ENCODE measurements around the gene RSU1.

The RSU1 gene

GRCh38 chr10:16674147-16674703, 143.0 kb downstream of the RSU1 start:
- no peak for DNase-seq (ENCODE audit: low spot score)

GRCh38 chr10:16673443-16673842, 143.8 kb downstream of the RSU1 start:
- DNase-seq (ENCODE audit: low spot score) = no peak

DNA sequence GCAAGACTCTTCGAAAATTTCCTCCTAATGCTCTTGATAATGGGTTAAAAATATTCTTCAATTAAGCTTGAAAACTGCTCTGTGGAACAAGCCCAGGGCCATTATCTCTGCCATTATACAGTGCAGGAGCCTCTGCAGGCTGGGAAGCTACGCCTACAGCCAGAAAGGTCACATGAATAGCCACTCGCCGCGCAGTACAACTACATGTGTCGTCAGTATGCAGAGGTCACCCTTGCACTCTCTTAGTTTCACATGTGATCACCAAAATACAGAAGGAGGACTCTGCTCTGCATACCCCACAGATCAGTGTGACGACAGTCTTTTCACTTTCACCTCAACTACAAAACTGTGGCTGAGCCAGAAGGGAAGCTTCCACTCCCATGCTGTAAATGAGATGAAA, 153.8 kb downstream of the RSU1 start:
- no peak for DNase-seq (ENCODE audit: low spot score)

DNA sequence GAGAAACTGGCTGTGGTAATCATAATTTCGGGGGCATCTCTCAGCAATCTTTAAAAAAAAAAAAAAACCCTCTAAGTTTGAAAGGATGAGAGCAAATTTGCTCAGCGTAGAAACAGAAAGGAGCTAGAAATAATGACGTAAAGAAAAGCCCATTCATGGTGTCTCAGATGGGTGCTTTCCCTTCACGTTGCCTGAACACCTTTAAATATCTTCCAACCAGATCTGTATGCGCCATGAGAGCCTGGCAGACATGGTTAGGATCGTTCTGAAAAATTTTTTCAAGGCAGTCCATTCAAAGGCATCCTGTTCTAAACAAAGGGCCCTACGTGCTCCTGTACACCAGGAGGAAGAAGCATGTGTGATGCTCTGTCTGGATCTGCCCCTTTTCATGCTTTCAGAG, 154.3 kb downstream of the RSU1 start:
- no peak for DNase-seq (ENCODE audit: low spot score)

- no peak for DNase-seq (ENCODE audit: low spot score)
Observed at GRCh38 chr10:16656895-16657294, 160.3 kb downstream of the RSU1 start.

- no peak for DNase-seq (ENCODE audit: low spot score)
Observed at GRCh38 chr10:16653224-16653623, 164.0 kb downstream of the RSU1 start.

DNA sequence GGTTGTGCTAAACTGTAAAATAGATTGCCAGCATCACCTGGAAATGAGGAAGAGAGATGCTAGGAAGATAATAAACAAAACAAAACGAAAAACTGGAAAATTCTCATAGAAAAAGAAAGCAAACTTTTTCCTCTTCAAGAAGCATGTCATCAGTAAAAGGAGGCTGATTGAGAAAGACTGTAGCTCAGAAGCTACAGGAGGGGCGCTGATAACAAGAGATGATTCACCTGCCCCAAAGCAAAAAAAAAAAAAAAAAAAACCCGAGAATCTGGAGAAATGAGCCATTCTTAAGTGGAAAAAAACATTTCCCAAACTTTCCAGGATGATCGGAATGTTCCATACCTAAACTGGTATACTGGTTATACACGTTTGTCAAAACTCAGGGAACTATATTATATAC, 165.1 kb downstream of the RSU1 start:
- DNase-seq (ENCODE audit: low spot score) = no peak

DNA sequence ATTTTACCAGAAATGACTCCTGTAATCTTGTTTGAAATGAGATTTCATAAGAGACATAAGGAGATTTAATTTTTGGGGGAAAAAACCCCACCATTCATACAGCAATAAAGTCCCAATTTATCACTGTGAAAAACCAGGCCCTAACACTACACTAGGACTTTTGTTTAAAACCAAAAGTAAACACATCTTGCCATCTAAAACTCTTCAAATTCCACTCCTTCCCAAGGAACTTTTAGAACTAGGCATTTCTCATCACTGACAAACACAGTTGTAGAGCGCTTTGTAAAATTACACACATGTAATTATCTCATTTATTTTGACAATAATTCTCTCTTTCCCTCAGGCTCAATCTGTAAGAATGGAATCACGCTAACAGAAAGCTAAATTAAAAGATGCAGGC, 167.5 kb downstream of the RSU1 start:
- DNase-seq (ENCODE audit: low spot score) = no peak

DNA sequence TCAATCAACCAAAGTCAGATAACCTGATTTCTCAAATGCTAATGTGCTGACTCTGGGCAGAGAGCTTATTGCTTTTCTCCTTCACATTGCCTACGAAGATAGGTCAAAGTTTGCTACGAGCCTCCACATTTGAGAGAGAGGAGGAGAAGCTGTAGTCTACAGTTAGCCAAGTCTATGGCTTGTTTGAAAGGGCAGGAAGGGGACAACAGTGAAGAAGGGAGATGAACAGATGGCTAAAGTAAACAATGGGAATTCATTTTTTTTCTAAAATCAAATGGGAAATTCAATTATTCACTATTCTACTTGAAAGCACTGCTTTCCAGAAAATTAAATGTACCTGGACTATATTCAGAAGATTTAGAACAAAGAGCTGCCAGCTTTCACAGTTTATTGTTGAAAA, 168.9 kb downstream of the RSU1 start:
- no peak for DNase-seq (ENCODE audit: low spot score)

GRCh38 chr10:16646181-16647059, 170.8 kb downstream of the RSU1 start:
- no peak for DNase-seq (ENCODE audit: low spot score)

GRCh38 chr10:16644146-16644545, 173.1 kb downstream of the RSU1 start:
- no peak for DNase-seq (ENCODE audit: low spot score)

GRCh38 chr10:16643502-16643901, 173.7 kb downstream of the RSU1 start:
- no peak for DNase-seq (ENCODE audit: low spot score)

DNA sequence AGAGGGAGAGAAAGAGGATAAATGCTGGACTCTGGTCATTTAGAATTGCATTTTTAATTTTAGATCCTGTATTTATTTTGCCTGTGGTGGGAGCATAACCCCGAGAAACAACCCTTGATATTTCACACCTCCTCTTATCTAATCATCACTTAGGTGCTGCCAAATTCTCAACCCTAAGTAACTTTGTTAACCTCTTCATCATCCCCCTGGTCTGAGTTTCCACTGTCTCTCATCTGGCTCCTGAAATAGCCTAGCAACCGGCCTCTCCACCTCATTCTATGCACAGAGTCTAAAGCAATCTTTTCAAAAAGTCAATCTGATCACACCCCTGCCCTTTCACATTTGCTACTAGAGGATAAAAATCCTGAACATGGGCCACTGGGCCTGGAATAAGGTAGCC, 177.1 kb downstream of the RSU1 start:
- no peak for DNase-seq (ENCODE audit: low spot score)

DNA sequence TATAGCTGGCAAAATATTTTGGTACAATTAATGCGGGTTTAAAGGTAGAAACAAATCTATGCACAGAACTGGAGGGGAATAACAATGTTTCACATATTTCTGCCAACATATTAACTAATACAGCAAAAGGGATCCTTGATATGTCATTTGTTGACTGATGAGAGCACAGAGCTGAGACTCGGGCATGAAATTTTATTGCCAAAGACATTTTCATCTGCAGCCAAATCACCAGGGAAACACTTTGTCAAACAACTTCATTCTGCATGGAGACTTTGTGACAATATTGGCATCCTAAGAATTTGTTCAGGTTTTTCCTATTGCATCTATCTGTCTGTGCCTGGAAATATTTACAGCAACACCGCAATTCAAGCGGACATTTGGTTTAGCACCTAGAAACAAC, 177.8 kb downstream of the RSU1 start:
- DNase-seq (ENCODE audit: low spot score) = no peak

DNA sequence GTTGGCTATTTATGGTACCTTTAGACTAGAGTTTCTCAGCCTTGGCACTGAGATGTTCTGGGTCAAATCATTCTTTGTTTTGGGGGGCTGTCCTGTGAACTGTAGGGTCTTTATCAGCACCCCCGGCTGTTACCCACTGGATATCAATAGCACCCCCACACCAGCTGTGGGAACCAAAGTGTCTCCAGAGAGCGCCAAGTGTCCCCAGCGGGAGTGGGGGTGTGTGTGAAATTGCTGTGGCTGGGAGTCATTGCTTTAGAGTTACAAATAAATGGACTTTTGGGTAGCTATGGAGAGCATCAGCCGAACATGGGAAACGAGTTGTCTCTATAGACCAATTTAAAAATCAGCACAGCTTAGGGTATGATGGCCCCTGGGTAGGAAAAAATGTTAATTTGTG, 184.2 kb downstream of the RSU1 start:
- no peak for DNase-seq (ENCODE audit: low spot score)

DNA sequence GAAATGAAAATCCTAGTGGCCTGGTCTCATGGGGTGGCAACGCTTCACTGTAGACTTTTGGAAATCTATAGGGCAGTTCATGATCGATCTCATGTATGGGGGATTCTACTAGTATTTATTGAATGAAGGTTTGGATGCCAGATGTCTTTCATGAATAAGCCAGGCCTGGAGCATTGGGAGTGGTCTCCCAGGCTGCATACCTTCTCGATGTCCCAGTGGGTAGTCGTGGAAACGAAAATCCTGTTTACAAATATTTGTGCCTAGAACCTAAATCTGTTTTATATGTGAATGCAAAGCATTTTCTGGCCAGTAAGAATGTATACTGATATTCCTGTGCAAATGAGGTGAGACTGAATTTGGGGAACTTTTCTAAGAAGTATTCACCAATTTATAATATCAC, 190.5 kb downstream of the RSU1 start:
- no peak for DNase-seq (ENCODE audit: low spot score)

GRCh38 chr10:16612981-16613355, 204.3 kb downstream of the RSU1 start:
- DNase-seq (ENCODE audit: low spot score) = no peak

DNA sequence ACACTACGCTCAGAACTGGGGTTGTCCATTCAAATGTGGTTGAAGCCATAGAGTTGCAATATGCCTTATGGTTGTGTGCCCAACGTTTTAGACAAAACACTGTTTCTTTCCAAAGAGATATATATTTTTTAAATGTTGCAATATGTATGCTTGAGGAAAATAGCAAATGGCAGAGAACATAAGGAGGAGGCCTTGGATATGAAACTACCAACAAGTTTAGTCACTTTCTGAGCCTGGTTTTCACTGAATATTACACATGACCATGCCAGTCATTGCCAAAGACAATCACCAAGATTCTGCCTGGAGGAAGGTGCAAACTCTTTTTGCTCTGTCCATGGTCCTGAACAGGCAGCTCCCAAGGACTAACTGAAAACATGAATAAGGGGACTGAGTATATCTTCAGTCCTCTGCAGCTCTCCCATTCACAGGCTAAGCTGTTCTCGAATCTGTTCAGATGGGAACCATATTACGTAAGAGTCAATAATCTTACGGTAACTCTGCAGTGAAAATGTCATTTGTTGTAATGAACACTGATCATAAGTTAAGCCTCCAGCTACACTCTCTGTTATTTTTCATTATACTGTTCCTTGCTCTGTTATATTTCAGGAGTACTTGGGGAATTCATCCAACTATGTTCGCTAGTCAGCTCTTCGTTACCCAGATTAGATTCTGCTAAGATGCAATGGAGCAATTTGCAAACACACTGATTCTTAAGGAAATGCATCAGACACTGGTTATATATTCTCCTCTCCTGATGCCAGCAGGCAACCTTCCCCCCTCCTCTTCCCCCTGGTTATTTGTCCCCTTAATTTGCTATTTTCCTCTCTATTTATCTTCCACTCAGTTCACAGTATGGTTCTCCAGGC, 204.9 kb downstream of the RSU1 start:
- no peak for DNase-seq (ENCODE audit: low spot score)

- DNase-seq (ENCODE audit: low spot score) = no peak
Observed at GRCh38 chr10:16611037-16611436, 206.2 kb downstream of the RSU1 start.

- no peak for DNase-seq (ENCODE audit: low spot score)
Observed at GRCh38 chr10:16609211-16609610, 208.0 kb downstream of the RSU1 start.

- no peak for DNase-seq (ENCODE audit: low spot score)
Observed at GRCh38 chr10:16606923-16607322, 210.3 kb downstream of the RSU1 start.

GRCh38 chr10:16606421-16606820, 210.8 kb downstream of the RSU1 start:
- DNase-seq (ENCODE audit: low spot score) = no peak

DNA sequence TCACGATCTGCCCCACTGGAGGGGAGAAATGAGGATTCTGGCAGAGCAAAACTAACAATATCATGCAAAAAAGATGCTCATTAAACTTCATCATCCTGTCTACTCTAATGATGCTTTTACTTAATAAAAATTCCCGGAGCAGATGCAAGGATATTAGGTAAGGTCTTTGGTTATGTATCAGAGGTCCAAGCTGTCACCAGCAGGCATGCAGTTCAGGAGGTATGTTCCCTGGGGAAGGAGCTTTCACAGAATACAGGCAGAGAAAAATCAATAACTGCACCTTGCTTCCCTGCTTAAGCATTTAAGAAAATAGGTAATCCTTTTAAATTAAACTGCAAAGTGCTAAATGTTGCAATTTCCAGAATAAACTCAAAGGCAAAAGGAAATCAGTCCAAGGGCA, 213.9 kb downstream of the RSU1 start:
- DNase-seq (ENCODE audit: low spot score) = no peak
